NCI-H1436 treated with DMSO at 0.1 percent for 48 hours (cell line): Measurements from ENCODE around the gene MAJIN.

Source experiments
- DNase-seq: peaks from one replicate; lab custom pipeline; 2025; lab: John Stamatoyannopoulos, UW

Gene MAJIN

GRCh38 chr11:64911689-64912088 lies 60.2 kb downstream of the MAJIN start:
- DNase-seq, result no peak

DNA sequence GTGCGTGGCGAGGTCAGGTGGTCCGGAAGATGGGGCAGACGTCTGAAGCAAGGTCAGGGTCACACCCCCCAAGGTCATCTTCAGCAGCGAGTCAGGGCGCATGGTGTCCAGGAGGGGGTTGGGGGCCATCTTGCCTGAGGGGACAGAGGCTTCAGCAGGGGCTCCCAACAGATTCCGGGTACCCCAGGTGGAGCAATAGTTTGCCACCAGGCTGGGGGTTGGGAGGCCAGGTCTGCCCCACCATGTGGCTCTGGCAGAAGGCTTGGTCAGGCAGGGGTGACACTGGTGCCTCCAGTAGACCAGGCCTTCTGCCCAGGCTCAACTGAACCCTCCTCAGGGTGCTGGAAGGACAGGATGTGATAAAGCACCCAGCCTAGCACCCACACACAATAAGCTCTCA lies 60.8 kb downstream of the MAJIN start:
- DNase-seq, result no peak

GRCh38 chr11:64910451-64911093 lies 61.3 kb downstream of the MAJIN start:
- DNase-seq, result no peak

DNA sequence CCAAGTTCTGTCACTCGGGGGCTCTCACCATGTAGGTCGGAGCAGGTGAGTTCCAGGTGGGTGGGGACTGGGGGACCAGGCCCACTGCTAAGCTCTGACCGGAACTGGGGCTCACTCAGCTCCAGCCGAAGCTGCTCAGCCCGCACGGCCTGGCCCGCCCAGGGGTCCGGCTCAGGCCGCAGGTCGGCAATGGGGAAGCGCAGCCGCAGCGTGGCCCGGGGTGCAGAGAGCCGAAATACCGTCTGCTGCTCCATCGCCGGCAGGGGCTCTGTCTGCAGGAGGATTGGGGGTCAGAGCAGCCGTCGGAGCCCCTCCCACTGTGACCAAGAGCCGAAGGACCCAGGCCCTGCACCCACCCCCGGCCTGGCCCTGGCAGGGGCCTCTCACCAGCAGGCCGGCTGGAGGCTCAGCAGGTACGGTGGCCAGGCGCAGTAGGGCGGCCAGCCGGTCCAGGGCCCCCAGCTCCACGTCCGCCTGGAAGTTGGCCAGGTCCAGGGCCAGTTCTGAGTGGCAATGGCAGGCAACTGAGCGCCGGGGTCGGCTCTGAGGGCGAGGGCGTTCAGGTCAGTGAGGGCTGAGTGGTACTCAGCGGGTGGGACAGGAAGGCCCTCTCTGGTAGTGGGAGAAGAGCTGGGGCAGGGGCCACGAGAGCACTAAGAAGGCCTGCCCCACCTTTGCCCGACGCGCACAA lies 62.1 kb downstream of the MAJIN start:
- DNase-seq, result no peak

- no peak for DNase-seq
Measured at GRCh38 chr11:64908766-64909165, 63.1 kb downstream of the MAJIN start.

DNA sequence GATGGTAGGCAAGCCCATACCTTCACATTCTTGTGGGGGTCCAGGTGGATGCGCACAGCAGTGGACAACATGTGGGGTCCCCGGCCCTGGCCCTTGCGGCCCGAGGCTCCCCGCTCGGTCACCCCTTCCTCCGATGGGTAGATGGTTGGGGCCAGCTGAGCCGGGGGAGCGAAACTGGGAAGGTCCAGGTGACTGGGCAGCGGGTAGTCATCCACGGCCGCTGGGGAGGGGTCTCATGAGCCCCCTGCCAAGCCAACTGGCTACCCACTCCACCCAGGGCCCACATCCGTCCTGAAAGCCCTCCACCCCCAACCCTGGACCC lies 65.6 kb downstream of the MAJIN start:
- no peak for DNase-seq

DNA sequence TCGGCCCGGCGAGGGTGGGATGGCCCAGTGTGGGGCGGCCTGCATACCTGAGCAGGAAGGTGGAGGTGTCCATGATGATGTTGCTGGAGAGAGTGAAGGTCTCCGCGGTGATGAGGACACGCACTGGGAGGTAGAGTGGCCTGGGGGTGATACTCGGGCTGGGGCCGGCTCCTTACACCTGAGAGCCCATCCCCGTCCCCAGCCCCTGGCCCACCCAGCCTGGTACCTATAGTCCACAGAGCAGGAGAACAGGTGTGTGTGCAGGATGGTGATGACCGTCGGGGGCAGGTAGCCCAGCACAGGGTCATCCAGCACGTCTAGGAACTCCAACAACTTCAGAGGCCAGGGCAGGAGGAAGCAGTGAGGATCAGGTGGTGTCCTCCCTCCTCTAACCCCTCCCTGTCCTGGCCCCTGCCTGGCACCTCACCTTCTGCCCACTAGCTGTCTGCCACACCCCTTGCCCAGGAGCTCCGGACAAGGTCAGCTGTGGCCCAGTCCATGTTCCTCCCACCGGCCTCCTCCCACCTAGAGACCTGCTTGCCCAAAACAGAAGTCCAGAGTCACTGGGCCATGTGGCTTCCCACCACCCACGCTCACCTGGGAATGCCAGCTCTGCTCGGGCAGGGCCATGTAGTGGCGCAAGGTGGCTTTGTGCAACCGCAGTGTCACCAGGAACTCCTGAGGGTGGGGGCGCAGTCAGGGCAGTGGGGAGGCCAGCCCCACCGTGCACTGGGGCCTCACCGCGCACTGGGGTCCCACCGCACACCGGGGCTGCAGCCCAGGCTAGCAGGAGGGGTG lies 66.2 kb downstream of the MAJIN start:
- no peak for DNase-seq

- no peak for DNase-seq
Measured at GRCh38 chr11:64903291-64903833, 68.5 kb downstream of the MAJIN start.

GRCh38 chr11:64902102-64902900 lies 69.6 kb downstream of the MAJIN start:
- no peak for DNase-seq

GRCh38 chr11:64900774-64901173 lies 71.1 kb downstream of the MAJIN start:
- no peak for DNase-seq

GRCh38 chr11:64900263-64900678 lies 71.6 kb downstream of the MAJIN start:
- DNase-seq, result no peak

GRCh38 chr11:64898541-64898940 lies 73.4 kb downstream of the MAJIN start:
- no peak for DNase-seq

DNA sequence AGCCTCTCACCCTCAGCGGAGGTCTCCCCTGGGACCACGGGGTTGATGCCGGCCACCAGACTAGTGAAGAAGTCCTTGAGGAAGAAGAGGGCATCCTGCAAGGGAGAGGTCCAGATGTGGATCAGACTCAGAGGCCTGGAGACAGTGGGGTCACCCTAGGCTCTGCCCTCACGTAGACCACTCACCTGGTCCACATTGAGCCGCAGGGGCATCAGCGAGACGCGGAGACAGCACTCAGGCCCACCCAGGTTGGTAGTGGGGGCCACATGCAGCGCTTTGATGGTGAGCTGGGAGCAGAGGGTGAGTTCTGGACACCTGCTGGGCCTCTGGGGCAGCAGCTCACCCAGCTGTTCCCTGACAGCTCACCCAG lies 73.8 kb downstream of the MAJIN start:
- no peak for DNase-seq

DNA sequence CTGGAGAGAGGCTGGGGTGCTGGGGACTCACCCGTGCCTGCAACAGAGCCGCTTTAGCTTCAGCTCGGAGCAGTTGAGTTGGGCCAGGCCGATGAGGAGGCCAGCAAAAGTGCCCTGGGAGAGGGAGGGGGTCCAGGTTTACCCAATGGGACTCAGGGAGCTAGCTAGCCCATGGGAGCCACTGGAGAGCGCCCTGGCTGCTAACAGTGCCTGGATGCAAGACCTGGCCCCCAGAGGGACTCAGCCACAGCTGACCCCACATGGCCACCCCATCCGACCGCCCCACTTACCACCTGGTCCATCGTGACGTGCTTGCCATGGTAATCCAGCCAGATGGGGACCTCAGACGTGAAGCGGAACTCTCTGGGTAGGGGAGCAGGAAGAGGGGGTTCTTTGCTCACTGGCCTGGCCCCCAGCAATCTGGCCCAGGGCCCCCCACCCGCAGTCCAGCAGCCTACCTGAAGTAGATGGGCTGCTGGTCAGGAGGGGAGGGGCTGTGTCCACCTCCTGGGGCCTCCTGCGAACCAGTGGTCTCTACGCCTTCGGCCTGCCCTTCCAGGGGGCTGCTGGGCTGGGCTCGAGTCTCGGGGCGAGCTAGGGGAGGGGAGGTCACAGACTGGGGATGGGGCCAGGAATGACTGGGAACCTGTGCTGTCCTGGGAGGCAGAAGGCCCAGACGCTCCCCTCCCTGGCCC lies 74.4 kb downstream of the MAJIN start:
- no peak for DNase-seq

DNA sequence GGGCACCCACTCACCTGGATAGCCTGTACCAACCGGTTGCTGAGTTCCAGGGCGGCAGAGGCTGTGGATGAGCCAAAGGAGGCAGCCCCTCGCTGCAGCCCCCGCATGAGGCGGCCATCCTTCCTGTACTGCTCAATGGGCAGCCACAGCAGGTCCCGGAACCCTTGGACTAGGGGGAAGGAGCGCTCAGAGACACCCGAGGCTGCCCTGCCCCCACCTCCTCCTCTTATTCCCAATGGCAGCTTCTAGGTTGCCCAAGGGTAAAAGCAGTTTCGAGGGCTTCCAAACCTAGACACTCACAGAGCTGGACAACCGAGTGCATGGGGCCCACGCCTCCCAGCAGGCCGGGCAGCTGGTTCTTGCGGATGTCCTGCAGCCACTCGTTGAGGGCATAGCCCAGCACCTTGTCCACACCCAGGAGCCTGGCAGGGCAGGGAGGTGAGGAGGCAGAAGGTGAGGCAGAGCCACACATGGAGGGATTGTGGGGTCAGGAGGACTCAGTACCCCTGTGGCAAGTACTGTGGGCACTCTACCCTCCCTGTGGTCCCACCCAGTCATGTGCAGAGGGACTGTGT lies 75.4 kb downstream of the MAJIN start:
- DNase-seq, result no peak

DNA sequence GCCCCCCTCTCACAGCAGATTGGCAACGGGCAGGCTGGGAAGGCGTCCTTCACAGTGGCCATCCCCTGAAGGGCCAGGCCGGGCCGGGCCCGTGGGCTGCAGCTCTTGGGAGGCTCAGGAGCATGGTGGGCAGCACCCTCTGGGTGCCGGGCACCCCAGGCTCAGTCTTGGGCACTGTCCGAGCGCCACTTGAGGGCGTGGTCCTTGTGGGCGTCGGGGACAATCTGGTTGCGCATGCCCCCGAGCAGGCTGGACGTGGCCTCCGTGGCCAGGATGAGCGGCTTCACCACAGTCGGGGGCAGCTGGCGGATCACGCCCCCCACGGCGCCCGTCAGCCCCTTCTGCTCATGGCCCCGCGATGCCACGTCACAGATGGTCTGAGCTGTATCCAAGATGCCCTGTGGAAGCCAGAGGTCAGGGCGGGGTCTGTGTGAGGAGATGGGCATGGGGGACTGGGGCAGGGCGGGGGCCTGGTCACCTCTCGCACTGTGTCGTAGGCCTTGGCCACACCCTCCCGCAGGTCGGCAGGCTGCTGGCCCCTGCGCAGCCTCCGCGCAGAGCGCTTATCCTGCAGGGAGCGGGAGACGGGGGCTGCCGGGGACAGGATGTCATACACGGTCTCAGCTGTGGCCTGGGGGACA lies 77.0 kb downstream of the MAJIN start:
- DNase-seq, result no peak

- no peak for DNase-seq
Measured at GRCh38 chr11:64894070-64894811, 77.7 kb downstream of the MAJIN start.

- no peak for DNase-seq
Measured at GRCh38 chr11:64893194-64894069, 78.5 kb downstream of the MAJIN start.

- DNase-seq, result no peak
Measured at GRCh38 chr11:64892838-64893193, 79.1 kb downstream of the MAJIN start.
